Esophagus muscularis mucosa (tissue), 3 donors: ENCODE measurements around the gene A3GALT2.

Experiments
- POLR2A ChIP-seq: fragments of 450-650 bp; IDR thresholded peaks from one replicate; pipeline ENCODE4 v1.6.1; 2017; ENCODE audit warnings: antibody characterized with exemption, moderate library complexity, mild to moderate bottlenecking, low read depth
- TF ChIP-seq, protein P1 (sequence below), 3 experiments: fragments of 200-600 bp in 2 of 3; fragments of 450-650 bp in 1 of 3; sonication (generic) in 2 of 3; IDR thresholded peaks; one replicate each; pipeline ENCODE4 v1.5.1; 2017 to 2019; ENCODE audit warnings: antibody characterized with exemption in 3 of 3, mild to moderate bottlenecking in 2 of 3, moderate library complexity in 1 of 3

GRCh38 chr1:33363021-33363420 lies 42.1 kb upstream of the A3GALT2 start:
- TF ChIP-seq, protein P1, sequence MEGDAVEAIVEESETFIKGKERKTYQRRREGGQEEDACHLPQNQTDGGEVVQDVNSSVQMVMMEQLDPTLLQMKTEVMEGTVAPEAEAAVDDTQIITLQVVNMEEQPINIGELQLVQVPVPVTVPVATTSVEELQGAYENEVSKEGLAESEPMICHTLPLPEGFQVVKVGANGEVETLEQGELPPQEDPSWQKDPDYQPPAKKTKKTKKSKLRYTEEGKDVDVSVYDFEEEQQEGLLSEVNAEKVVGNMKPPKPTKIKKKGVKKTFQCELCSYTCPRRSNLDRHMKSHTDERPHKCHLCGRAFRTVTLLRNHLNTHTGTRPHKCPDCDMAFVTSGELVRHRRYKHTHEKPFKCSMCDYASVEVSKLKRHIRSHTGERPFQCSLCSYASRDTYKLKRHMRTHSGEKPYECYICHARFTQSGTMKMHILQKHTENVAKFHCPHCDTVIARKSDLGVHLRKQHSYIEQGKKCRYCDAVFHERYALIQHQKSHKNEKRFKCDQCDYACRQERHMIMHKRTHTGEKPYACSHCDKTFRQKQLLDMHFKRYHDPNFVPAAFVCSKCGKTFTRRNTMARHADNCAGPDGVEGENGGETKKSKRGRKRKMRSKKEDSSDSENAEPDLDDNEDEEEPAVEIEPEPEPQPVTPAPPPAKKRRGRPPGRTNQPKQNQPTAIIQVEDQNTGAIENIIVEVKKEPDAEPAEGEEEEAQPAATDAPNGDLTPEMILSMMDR (IDR thresholded peaks at IDR 0.05), result no peak
- no peak for TF ChIP-seq POLR2A
